Left kidney (tissue), 2 donors: ENCODE data around the gene PKNOX2. TPM values are rescaled to one million over a fixed set of nuclear protein-coding genes. Genes with fewer than 3 reads are reported as not detected.

ENCODE experiments used
- DNase-seq: peaks from one replicate; pipeline ENCODE4 v3.0.0-alpha.2; 2013
- polyA plus RNA-seq: library from polyadenylated mRNA; unstranded; fragments of 120-200 nt; gene quantifications from one replicate; pipeline ENCODE4 v1.2.1, GENCODE V29; 2013; ENCODE audit not compliant: insufficient read length

Gene PKNOX2
- polyA plus RNA-seq, 1 donor: 13.9 TPM

DNA sequence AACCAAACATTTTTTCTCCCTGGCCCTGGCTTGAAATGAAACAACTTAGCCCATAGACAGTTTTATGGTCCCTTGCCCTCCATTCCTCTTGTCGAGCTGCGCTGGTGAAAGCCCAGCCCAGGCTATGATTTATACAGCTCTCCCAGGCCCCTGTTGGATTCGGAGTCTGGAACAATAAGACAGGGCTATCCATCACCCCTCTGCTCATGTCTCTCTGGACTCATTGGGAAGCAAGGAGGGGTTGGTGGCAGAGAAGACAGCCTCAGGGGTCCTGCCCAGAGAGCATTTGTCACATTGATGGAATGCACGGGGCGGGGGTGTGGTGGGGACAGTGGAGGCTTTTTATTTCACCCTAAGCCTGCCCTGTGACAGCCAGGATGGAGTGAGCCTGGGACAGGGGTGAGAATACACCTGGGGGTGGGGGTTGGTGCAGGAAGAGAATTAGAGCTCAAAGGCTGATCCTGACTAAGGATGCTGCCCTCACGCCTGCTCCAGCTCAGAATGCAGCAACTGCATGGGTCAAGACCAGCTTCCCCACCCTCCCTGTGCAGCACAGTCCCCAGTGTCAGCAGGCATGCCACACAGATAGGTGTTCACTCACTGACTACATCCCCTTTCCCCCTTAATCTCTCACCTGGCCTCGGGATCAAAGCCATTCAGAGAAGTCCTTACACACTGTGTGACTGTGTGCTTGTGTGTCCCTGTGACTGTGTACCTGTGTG is 10.0 kb upstream of the PKNOX2 start:
- peak; percentile 74 for DNase-seq

DNA sequence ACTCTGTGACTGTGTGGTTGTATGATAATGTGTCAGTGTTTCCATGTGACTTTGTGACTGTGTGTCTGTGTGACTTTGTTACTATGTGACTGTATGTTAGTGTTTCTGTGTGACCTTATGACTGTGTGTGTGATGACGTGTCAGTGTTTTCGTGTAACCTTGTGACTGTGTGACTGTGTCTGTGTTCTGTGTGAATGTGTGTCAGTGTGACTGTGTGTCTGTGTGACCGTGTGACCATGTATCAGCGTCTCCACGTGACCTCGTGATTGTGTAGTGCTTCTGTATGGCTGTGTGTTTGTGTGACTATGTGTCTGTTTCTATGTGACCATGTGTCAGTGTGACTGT is 9.5 kb upstream of the PKNOX2 start:
- DNase-seq: no peak

DNA sequence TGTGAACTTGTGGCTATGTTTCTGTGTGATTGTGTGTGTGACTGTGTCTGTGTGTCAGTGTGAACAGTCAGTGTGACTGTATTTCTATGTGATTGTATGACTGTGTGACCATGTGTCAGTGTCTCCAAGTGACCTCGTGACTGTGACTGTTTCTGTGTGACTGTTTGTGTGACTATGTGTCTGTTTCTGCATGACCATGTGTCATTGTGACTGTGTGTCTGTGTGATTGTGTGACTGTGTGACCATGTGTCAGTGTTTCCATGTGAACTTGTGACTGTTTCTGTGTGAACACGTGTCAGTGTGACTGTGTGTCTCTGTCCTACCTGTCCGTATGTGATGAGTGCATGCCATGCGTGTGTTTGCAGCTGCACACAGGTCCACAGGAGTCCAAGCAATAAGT is 8.8 kb upstream of the PKNOX2 start:
- DNase-seq: no peak

DNA sequence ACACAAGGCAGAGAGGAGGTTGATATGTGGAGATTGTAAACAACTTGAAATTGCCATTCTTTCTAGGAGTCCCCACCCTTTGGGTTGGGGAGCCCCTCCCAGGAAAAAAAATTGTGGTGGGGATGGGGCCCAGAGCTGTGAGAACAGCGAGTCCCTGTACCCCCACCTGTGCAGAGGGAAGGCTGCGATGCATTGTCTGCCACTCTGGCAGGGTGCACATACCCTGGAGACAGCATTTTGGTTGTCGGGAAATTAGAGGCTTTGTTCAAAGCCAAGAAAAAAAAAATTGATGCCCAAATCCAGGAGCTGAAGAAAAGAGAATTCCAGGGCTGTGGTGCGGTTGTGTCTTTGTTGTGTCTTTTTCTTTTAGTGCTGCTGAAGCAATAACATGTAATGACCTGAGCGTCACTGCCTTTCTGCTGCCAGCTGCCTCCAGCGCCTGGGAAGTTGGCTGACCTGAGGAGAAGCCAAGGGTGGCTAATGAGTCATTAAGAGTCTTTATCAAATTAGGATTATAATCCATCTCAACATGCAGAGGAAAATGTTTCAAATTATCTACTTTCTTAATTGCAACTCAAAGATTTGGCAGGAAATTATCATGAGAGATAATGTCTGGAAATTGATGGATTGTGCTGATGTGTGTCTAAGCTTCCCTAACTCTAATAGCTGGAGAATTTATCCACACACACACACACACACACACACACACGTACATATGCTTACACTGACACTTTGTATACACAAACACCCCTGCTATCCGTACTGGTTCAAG is 8.0 kb upstream of the PKNOX2 start:
- DNase-seq: no peak

DNA sequence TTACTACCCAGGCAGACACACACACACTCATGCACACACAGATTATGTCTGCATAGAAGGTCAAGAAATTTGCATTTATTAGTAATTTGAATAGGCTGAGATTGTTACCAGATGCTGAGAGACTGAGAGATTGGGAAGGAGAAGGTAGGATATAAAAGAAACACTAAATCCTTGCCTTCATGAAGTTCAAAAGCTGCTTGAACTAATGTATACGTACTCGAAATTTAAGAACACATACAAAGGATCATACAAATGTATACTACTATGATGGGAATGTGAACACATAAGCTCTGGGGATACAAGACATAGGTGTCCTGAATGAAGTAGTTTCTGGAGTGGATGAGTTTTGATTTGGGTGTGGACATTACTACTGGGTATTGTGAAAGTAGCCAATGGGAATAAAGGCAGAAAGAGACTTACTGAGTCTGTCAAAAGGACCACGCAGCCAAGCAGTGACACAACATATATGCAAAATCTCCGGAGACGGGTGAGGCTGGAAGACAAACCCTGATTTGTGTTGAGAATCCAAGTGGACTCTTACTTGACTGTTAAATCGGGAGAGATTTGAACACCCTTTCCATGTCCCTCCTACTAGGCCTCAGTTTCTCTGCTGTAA is 7.3 kb upstream of the PKNOX2 start:
- DNase-seq: no peak

DNA sequence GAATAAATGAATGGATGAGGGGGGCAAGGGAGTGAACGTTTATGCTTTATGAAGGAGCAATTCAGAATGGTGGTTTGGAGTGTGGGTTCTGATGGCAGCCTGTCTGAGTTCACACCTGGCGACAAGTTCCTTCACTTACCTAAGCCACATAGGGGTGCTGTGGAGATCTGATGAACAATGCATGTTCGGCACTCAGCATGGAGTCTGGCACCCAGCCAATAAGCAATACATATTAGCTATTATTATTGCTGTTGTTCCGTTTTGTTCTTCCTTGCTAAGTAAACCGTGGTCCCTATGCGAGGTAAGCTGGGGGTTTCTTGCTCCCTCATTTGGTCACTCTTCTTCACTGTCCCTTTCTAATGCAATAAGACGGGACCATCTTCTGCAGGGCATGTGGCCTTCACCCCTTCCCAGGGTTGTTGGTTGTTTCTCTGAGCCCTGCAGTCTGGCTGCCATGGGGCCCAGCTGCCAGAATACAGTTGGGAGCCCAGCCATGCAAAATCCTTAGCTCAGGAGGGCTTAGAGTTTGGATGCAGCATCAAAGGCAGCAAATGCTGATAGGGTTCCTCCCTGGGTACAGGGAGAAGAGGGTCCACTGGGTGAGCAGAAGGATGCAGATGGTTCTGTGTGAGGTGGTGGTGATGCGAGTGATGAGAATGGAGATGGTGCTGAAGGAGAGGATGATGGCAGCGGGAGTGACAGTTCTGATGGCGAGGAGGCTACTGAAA is 6.4 kb upstream of the PKNOX2 start:
- no peak for DNase-seq

DNA sequence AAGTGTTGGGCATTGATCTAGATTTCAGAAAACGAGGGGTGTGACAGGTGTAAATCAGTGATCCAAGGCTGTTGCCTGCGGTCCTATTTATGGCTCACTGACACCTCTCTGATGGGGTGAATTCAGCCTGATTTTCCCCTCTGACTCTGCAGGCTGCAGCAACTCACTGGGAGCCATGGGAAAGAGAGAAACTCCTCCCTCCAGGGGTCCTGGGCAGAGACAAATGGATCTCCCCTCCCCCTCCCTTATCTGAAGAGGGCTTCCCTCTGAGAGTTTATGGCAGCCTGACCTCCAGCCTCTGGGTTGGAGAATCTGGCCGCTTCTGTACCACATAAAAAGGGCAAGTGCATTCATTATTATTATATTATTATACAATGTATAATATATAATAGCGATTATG is 1.8 kb upstream of the PKNOX2 start:
- no peak for DNase-seq

DNA sequence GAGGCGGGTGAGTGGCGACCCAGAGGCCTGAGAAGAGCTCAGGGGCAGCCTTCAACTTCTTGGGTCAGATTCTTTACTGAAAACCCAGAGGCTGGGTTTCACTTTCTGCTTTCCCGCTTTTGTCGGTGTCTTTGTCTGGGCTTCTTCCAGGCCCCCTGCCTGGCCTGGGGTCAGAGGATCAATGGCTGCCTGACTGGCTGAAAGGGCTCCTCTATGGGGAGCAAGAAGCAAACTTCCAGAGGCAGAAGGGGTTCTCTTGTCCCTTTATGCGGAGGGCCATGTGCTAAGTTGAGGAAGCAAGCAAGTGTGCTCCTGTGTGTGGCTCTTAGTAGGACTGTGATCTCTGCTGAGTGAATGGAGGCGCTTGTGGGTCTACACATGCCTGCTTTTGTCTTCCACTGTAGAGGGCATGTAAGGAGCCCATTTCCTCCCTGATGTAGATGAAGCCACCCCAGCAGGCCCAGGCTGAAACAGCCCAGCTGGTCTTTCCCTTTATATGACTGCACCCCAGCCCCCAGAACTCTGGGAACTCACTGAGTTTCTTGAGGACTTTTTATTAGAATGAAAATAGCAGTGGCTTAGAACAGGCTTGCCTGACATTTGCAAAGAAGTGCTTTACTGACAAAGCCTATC is 1.0 kb upstream of the PKNOX2 start:
- DNase-seq: no peak

DNA sequence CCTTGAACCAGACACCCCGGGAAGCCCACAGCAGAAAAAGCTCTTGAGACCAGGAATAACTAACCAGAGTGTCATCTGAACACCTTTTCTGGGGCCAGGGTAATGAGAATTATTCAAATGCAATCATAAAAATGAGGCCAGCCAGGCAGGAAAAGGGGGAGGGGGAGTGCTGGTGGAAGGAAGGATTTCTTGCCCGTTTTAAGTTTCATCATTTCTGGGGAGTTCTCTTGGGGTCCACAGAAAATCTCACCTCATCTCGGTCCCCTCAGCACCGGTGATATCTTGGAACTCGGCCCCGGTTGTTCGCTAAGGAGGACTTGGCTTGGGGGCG is 495 bp upstream of the PKNOX2 start:
- no peak for DNase-seq

DNA sequence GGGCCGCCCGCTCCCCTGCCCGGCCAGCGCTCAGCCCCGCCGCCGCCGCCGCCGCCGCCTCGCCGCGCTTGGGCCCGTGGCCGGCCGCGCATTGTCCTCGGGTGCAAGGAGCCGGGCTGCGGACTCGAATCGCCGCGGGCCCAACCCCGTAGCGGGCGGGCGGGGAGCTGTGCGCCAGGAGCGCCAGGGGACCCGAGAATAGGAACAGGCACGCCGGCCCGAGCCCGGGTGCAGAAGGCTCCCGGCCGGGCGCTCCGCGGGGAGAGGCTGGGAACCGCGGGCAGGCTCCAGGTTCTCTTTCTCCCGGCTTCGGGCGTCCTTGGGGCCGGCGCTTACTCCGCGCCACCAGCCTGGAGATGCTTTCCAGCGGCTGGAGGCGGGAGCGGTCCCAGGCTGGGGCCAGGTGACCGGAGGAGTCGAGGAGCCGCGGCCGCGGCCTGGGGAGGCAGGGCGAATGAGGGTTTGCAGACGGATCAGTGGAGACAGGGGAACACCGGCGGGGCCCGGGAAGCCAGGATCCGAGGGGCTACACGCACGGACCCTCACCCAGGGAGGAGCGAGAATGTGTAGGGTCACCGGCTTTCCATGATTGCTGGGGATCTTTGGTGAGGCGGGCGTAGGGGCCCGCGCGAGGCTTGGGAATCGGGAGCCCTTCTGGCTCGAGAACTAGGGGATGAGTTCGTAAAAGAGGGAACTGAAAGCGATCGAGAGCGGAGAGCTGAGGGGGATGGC is 726 bp downstream of the PKNOX2 start:
- DNase-seq: no peak

DNA sequence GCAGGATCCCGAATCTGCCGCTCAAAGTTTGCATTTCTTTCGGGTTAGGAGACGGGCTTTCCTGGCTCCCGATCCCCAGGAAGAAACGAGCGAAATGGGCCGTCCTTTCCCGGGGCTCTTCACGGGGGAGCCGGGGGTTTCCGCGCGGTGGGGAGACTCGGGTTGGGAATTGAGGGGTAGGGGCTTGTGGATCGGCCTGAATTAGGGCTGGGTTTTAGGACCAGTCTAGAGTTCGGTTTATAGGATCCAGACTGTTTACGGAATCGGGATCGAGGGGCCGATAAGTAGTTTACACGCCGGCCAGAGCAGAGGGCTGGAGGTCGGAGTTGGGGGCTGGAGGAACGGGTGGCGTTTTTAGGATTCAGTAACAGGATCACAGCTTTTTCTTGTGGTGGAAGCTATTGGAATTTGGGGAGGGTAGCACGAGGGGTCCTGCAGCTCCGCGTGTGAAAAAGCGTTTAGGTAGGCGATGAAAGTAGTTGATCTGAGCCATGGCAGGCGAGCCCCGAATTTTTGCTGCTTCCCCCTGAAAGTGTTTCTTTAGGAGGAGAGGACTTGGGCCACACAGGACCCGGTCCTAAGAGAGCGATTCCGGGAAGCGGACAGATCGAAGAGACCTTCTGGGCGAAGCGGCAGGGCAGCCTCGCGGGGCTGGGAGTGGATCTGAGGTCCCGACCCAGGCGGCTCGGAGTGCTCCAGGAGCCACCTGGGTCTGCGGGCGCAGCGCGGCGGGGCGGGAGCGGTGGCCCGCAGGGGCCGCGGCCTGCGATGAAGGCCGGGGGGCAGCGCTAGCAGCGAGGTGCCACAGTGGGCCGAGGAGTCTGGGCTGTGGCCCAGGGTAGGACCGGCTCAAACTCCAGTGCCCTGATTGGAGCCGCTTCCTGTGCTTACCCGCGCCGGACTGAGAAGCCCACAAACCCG is 1.6 kb downstream of the PKNOX2 start:
- DNase-seq: no peak

DNA sequence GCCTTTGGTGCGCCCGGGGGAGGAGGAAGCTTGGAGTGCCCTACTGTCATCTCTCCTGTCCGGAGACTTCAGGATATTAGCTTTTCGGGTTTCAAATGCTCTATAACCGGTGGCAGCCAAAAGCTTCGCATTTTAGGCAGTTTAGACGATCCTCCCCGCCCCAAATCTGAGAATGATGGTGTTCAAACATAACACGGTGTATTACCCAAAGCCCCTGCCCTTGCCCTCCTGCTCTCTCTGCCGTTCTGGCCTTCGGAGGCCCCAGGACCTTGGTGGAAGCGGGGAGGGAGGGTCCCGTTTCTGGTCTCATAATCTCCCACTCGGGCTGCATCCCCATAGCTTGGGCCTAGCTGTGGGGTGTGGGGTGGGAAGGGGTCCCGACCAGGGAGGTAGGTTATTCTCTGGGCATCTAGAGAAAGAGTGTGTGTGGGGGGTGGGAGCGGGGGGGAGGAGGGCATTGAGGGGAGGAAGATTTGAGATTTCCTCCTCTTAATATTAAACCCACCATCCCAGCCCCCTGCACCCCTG is 2.3 kb downstream of the PKNOX2 start:
- DNase-seq: no peak

DNA sequence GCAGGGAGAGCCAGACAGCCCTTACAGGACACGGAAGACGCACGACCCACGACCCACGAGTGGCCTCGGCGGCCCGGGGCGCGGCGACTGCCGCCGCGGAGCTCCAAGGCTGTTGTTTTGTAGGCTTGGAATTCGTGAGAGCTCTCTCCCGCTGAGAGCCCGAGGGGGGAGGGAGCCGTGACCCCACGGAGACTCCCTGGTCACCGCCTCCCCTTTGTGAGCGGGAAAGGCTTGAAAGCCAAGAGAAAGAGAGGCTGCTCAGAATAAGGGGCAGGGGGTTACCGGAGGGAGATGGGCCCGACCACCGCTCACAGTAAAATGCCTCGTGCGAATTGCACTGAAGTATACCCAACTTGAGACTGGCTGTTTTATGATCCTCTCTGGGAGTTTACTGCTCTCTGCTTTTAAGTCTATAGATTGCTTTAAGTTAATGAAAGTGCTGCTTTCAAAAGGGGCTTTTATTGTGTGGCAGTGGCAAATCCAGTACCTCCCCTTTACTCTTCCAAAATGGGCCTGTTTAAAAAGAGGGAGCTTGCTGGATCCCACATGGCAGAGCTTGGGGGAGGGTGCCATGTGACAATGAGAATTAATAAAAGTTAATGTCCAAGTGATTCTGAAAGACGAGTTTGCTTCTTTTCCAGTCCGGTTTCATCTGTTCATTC is 2.9 kb downstream of the PKNOX2 start:
- DNase-seq: peak; percentile 63

DNA sequence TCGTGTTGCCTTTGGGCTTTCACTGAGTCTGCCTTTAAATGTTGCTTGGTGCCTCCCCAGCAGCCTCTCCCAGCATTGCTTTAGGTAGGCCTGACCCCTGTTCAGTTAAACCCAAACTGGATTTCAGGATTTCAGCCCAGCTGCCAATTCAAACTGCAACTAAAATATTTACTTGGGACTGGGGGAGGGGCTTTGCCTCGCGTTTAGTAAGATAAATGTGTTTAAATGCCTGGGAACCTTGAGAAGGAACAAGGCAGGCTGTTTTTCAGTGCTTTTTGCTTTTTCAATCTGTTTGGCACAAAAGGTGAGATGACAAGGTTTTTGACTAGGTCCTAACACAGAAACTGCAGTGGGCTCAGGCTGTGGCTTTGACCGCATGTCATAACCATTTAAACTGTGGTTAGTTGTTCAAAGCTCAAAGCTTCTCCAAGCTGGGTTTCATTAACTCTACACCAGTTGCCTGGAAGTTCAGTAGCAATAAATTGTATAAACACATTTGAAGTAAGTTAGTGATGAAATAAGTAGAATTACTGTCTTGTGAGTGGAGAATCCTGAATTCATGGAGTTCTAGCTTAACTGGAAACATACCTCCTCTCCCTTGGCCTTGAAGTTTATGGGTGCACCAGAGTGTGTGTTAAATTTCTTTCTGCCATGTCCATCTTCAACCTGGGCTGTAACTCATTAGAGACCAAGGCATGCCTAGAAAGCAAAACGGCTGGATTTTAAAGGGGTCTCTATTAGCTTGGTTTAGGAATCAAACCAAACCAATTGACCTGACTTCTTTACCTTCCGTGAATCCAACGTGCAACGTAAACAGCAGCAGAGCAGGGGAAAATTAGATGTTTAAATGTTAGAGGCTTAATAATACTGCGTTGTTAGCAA is 3.6 kb downstream of the PKNOX2 start:
- DNase-seq: peak; percentile 61

DNA sequence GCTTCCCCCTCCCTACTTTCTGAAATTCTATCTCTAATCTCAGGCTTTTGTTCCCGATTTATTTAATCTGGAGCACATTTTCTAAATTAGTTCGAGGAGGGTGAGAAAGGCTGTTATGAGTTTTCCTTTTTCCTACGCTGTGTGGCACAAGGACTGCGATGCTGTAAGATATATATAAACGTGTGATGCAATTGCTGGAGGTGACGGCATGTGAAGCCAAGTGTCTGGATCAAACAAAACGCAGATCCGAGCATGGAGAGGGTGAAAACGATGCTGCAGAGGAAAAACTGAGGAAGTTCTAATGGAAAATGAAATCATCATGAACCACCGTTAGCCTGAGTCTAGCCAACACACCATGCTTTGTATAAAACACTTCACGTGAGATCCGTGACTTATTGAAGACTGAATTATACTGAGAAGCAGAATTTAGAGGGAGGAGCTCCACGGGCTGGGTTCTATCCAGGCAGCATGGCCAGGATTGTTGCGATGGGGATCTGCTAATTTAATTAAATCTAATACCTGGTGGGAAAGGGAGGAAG is 4.4 kb downstream of the PKNOX2 start:
- DNase-seq: no peak

DNA sequence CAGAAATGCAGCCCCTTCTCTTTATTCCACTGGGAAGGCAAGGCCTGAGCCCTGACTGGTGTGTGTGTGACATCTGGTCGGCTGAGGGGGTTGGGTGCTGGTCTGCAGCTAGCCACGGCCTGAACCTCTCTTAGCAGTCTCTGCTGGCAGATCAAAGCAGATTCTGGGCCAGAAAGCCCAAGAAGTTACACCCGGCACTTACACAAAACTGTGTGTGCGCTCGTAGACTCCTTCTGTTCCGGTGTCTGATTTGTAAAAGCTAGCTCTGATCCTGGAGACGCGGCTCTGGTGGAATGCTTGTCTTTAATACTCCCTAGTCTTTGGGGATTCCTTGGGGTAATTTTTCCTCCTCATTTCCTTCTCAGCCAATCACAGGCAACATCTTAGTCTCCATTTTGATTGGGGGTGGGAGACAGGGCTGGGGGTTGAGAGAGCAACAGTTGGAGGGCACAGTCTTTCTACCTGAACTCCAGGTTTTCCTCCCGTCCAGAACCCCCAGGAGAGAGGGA is 5.5 kb downstream of the PKNOX2 start:
- DNase-seq: no peak

DNA sequence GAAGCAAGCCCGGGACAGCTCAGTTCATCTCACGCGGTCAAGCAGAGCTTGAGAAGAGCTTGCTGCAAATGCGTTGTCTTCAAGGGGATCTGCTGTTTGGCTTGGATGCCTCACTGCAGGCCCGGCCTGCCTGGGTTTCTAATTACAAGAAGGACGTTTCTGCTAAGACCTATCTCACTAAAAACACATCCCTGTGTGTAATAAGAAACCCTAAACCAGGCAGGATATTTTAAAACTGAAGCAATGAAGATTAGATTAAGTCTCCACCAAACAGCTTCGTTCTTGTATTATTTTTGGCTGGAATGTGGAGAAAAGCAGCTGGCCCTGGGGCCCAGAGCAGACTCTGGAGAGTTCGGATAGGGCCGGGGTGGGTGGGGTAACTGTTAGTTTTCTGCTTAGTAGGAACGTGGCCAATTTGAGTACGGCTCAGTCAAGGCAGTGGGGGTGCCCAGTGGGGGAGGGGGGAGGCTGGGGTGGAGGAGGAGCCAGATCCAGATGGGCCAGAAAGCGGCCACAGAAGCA is 6.0 kb downstream of the PKNOX2 start:
- DNase-seq: peak; percentile 81

DNA sequence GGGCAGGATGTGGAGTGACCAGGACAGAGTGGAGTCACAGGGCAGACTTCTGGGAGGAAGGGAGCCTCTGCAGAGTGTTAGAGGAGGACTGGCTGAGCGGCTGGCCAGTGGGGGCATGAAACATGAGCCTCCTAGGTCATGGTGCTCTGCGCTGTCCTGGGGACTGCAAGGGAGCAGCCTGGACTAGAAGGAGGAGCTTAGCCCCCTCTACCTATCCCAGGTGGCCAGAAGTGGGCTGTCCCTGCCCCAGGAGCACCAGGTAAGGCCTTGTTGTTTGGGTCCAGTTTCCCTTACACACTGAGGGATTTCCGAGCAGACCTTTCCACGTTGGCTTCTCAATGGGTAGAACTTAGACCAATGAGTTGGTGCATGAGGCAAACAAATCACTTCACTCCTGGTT is 7.4 kb downstream of the PKNOX2 start:
- no peak for DNase-seq
